OCI-M2 (cell line): ENCODE results near the gene ALOX12B.
"Not testable (repeated sequence)": the region's sequence is repeated elsewhere in the genome, so short reads cannot be mapped to it uniquely, and the experiment has no call there.

Experiments used
- DNase-seq: peaks from one replicate; lab custom pipeline; 2025; ENCODE audit not compliant: unreplicated experiment; lab: John Stamatoyannopoulos, UW

The ALOX12B gene

DNA sequence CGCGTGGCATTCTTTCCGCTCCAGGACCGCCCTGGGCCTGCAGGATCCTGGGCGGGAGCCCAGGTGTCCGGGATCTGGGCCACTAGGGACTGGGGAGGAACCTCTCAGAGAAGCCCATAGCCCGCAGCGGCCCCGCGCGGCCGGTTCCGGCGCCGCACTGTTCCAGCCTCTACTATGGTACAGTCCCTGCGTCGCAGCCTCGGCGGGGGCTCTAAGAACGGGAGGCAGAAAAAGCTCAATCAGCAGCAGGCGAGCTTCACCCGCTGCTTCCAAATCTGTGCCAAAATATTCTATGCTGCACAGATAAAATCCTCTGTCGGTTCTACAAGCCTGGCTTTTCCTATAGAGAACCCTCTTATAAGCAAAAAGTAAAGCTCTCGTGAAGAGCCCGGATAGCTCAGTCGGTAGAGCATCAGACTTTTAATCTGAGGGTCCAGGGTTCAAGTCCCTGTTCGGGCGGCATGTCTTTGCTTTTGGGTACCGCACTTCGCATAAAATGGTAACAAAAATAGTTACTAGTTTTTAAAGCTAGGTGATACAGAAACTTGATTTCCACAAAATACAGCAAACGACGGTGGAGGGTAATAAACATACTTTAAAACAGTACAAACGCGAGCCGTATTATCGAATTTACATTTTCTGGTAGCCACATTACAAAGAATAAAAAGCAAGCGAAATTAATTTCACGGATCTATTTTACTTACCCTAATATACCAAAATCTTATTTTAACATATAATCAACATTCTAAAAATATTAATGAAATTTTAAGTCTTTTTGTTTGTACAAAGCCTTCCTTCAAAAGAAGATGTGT, 31.5 kb upstream of the ALOX12B start:
- DNase-seq, result peak; percentile 94

DNA sequence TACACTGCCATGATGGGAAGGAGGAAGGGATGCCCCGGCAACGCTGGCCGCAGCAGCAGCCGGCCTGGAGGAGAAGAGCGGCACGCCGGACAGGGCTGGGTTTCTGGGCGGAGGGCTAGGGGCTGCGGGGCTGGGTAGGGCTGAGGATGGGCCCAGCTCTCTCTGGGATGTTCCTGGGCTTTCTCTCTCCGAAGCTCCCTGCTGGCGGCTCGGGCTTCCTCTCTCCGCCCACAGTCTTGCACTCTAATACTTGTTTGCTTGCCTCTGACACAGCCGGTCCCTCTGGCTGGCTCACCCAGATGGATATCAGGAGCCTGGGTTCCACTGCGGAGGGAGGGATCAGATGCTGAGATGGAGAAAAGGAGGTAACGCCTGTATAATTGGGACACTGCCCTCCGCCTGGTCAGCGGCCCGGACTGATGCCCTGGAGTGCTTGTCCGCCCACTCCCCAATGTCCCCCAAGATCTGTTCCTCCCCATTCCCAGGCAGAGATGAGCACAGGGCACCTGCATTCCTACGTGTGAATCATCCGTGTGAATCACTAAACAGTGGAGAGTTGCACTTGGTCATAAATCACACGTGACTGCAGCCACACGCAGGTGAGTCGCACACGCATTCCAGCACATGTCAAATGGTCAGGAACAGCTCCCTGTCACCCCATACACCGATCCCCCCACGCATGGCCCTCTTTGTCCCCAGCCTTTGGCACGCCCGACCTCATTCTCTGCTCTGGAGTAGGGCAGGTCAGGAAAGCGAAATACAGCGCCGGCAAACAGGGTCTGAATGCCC, 30.7 kb upstream of the ALOX12B start, which contains the start of gene ALOXE3:
Gene ALOXE3 (minus strand): TSS at position 535 of the 789 bp plus-strand sequence. CDS start 524 bp downstream, at position 11.
- no peak for DNase-seq

DNA sequence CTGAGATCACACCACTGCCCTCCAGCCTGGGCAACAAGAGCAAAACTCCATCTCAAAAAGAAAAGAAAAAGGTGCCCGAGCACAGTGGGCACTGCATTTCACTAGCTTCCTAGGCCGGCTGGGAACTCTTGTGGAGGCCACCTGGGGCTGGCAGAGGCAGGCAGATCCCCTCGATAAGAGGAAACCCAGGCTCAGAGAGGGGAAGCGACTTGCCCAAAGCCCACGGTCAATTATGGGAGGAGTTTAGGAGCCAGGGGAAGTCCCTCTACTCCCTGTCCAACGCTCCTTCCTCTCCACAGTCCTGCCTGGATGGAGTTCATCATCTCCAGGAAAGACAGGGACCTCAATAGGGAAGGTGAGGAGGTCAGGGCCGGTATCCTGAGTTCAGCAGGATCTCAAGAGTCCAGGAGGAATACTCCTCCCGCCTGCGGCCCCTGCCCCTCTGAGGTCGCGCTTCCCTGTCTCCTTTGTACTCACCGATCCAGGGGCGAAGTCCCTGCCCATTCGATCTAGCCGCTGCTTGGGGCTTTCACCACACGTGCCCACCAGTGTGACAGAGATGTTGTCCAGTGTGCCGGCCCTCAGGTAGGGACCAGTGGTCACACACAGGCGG, 30.0 kb upstream of the ALOX12B start:
- DNase-seq, result no peak

DNA sequence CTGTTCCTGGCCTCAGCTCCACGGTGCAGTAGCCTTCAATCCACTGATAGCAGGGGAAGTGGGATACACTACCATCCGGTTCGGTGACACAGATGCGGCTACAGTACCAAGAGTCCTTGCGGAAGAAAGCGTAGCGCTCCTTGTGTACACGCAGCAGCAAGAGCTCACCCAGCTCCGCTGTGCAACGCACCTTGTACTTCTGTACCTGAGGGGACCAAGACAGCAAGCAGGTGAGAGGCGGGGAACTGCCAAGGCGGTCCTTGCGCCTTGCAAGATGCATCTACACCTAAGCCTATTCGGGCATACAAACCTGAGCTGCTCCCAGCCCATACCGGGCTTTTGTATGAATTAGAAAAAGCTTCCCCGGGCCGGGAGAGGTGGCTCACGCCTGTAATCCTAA, 29.3 kb upstream of the ALOX12B start:
- no peak for DNase-seq

DNA sequence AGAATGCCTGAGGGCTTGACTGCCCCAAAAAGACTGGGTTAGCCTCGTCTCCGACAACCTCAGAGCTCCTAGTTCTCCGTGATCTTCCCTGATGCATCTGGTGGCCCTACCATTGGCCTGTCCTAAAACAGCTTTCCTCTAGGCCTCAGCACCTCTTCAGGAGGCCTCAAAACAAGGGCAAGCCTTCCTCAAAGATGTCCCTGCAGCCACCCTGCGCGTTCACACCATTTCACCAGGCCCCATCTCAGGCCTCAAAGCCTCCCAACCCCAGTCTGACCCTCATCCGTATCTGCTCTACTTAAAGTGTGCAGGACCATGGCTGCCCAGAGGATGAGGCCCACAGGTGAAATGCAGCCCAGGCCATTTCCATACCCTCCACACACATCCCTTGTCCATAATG, 23.4 kb upstream of the ALOX12B start:
- DNase-seq, result no peak

DNA sequence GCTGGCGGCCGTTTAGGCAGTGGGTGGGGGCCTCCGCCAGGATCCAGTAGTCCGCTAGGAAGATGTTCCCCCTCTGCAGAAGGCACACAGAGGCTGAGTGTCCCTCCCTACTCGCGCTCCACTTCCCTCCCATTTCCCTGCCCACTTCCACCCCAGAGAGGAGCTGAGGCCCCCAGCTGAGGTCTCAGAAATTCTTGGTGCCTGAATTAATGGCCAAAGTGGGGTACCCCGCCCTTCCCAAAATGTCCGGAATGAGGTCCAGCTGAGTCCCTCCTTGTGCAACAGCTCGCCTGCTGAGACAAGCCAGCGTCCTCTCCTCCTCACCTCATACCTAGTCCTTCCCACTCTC, 22.9 kb upstream of the ALOX12B start:
- DNase-seq, result no peak

DNA sequence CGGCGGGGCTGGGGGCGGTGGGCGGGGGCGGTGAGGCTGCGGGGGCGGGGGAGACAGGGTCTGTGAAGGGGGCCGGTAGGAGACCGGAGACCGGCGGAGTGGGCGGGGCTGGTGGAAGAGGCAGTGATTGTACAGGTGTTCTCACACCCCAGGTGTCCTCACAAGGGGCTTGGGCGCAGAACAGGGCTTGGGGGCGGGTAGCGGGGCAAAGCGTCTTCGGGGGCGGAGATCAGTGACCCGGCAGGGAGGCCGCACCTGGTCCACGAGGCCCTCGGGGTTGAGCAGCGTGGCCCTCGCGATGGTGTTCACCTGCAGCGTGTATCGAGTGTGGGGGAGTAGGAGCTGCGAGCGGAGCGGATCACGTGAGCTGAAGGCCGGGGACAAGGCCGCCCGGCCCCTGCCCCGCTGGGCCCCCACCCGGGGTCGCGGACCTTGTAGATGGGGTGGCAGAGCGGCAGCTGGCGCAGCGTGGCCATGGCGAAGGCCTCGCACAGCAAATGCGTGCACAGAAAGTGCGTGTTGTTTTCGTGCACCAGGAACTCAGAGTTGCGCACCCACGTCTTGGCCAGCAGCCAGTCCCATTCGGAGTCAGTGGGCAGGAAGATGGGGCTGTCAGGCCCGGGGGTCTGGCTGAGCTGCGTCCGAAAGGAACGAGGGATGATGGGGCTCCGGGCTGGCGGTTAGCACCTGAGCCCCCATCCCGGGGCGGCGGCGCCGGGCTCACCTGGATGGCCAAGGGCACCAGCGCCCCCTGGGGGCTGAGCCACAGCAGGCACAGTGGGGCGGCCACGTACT, 22.3 kb upstream of the ALOX12B start:
- DNase-seq, result no peak

DNA sequence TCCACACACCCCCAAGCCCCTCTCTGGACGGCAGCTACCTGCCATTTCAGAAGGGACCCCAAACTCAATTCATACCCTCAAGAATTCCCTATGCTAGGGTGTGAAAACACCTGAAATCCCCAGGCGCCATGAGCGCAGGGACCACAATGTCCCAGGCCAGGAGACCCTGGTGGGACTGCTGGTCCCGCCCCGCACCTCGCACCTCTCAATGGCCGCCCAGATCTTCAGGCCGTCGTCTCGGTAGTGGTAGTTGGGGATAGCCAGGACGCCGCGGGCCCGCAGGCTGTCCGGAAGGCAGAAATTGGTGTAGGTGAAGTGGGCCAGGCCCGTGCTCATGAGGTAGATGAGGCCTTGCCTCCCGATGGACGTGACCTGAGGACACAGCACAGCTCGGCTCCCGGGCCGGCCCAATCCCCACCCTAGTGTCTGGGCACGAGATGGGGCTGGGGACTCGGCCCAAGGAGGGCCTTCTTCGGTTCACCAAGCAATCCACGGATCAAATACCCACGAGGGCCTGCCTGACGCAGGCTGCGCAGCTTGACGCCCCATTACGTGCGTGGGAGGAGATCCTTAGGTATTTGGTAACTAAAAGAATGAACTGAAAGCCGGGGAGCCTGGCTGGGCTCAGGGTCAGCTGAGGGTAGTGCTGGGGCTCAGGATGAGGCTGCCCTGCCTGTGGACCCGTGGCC, 21.6 kb upstream of the ALOX12B start:
- DNase-seq, result no peak

DNA sequence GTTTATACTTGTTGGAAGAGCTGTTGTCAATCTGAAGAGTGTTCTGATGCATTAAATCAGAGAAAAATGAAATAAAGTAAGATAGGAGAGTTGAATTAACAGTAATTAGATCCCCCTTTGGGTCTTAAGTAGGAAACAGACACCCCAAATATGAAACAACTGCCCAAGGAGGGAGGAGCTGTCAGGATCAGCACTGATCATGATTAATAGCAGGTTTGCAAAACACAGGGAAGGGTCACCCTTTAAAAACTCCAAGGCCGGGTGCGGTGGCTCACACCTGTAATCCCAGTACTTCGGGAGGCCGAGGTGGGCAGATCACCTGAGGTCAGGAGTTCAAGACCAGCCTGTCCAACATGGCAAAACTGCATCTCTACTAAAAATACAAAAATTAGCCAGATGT, 19.5 kb upstream of the ALOX12B start:
- not testable (repeated sequence) for DNase-seq

DNA sequence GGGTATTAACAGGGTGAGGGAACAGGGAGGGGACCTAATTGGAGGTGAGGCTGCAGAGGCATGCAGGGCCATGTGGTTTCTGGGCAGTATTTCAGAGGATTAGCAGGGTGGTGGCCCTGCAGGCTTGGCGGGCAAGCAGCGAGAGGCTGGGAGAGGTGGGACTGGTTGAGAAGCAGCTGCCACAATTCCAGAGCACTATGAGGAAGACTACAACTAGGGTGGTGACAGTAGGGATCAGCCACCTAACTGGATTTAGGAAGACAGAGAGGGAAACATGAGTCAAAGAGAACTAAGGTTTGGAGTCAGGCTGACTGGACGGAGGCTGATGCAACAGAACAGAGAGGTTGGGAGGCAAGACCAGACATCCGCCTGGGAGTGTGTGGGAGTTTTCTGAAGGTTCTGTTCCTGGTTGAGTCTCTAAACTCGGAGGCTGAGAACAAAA, 18.5 kb upstream of the ALOX12B start:
- DNase-seq, result no peak

DNA sequence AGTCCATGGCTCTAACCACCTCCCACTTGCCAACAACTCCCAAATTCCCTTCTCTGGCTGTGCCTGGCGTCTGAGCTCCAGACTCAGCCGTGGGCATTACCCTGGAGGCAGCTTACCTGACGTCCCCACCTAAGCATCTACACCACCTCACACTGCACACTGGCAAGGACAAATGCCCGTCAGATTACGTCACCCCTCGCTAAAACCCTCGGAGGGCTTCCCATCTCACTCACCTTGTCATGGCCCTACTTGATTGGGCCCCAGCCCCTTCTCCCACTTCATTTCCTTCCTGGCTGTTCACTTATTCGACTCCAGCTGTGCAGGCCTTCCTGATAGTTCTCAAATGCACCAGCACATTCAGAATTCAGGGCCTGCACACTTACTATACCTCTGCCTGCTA, 17.4 kb upstream of the ALOX12B start:
- no peak for DNase-seq

DNA sequence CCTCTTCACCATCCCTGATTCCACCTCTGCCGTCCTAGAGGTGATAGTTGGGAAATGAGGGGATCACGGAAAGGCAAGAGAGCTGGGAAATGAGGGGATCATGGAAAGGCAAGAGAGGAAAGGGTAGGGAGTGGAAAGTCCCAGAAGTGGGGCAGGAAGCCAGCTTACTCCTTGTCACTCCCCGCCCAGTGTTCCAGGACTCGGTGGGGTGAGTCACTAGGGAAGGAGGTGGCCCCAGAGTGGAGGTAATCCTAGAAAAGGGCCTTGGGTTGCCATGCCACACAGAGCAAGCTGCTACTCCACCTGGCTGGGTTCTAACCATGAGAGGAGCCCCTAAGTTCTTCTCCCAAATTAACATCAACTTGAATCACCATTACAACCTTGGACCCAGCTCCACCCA, 16.0 kb upstream of the ALOX12B start:
- no peak for DNase-seq

DNA sequence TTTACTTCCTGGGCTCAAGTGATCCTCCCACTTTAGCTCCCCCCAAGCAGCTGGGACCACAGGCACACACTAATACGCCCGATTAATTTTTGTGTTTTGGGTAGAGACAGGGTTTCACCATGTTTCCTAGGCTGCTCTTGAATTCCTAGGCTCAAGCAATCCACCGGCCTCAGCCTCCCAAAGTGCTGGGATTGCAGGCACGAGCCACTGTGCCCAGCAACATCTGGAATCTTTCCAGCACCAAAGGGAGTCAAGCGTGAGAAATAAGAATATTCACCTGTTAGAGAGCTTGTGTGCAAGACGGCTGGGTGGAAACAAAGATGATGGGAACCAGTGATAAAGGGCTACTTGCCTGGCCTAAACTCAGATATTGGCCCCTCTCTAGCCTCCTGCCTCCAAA, 14.2 kb upstream of the ALOX12B start:
- no peak for DNase-seq

DNA sequence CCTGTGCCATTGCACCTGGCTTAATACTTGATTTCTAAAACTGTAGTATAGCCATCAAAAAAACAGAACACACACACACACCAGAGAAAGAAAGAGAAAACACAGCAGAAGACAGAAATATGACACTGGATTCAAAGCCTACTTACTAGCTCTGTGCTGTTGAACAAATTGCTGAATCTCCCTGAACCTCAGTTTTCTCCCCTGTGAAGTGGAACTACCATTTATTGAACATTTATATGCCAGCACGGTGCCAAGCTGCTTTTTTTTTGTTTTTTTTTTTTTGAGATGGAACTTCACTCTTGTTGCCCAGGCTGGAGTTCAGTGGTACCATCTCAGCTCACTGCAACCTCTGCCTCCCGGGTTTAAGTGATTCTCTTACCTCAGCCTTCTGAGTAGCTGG, 13.2 kb upstream of the ALOX12B start:
- DNase-seq, result no peak

DNA sequence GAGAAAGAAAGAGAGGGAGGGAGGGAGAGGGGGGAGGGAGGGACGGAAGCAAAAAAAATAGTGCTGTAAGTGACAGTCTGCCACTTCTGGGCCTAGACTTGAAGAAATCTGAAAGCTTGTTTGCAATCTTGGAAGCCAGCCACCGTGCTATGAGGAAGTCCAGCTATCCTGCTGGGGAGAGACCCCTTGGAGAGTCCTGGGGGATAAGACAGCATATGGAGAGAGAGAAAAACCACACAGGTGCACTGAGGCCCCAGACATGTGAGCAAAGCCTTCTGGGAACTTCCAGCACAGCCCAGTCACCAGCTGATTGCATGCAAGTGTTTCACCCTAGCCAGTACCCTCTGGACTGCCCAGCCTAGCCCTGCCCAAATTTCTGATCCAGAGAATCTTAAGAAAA, 12.6 kb upstream of the ALOX12B start:
- DNase-seq, result no peak

DNA sequence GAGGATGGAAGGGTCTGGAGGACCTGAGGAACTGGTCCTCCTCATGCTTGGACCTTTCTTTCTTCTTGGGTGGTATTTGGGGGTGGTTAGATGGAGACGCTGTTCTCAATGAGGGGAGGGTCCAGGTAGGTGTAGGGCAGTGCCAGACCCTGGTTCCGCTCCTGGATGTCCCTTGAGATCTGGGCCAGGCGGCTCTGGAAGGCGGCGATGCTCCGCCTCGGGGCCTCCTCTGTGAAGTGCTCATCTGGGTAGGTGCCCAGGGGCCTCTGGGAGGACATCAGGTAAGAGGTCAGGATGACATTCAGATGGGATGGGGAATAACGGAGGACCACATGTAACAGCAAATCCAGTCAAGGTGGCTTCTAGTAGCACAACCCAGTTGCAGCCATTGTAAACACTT, 9.0 kb upstream of the ALOX12B start:
- no peak for DNase-seq

DNA sequence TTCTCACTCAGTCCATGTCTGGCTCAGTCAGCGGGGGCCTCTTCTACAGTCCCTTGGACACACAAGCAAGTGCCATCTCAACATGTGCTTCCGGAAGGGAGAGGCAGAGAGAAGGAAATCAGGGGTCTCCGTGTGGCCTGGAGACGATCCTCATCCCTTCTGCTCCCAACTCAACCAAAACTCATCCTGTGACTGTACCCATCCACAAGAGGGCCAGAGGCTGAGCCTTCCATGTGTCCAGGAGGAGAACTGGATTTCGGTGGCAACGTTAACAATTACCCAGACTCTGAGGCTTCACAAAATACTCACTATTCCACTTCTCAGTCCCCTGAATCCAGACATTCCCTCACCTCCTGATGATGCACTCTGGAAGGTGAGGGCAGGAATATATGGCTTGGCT, 7.8 kb upstream of the ALOX12B start:
- no peak for DNase-seq

DNA sequence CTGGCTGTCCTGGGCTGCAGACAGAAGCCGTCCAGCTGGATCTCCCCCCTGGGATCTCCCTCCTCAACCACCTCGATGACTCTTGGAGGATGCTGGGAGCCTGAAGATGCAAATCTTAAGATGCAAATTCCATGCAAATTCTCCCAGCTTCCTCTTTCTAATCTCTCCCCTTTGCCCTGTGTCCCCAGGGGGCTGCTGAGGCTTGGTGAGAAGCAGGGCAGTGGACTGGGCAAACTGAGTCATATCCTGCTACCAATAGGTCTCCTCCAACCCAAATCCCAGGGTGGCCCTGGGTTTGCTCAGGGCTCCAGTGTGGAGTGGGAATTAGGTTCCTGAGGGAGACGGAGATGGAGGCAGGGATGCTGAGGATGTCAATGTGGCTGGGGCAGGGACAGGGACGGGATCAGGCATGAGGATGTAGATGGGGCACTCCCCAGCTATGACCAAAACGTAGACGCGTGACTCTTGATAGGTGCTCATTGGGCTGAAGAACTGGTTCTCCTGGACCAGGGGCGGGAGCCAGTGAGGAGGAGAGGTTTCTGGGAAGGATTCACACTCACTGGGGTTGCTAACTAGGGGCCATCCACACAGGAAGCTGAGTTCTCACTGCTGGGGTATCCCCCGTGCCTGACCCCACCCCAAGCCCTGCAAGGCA, 3.6 kb upstream of the ALOX12B start:
- no peak for DNase-seq

DNA sequence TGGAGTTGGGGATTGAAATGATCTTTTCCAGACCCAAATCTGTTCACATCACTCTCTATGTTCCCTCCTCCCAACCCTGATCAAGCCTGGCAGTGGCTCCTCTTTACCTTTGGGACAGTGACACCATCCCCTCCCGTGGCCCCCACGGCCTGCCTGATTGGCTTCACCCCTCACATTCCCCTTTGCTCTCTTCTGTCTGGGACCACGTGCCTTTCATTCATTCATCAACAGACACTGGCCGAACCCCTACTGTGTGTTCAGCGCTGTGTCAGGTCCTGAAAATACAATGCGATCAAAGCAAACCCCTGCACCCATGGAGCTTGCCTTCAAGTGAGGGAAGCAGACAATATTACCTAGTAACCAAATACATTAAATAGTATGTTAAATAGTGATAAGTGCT, 2.2 kb upstream of the ALOX12B start:
- no peak for DNase-seq

DNA sequence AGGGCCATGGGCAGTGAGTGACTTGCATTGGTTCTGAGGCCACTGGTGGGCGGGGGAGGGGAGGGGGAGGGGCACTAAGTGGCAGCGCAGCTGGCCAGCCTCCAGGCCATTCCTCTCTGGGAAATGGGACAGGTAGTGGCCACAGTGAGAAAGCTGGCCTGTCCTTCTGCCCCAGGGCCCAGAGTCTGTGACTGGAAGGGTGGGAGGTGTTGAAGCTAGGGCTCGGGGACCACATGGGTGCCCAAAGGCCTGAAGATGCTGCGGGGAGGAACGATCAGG, 375 bp upstream of the ALOX12B start:
- DNase-seq, result no peak
